Stimulated activated CD4-positive, alpha-beta T cell treated with anti-CD3 and anti-CD28 coated beads, TNF-alpha, amount 100 ng/mL, for 24 hours (primary cell): ENCODE data around the gene SLC22A13.
"Not testable (repeated sequence)": the region's sequence is repeated elsewhere in the genome, so short reads cannot be mapped to it uniquely, and the experiment has no call there.

Source experiments
- DNase-seq, 3 experiments: peaks; one replicate each; pipeline ENCODE4 v3.0.0-alpha.2; 2020; ENCODE audit warnings: low read depth in 3 of 3

Gene SLC22A13

GRCh38 chr3:38264779-38265178 is 833 bp upstream of the SLC22A13 start:
- no peak for DNase-seq

GRCh38 chr3:38266810-38267209 is 1.2 kb downstream of the SLC22A13 start:
- DNase-seq = no peak

- no peak for DNase-seq
Measured at GRCh38 chr3:38267662-38268061, 2.0 kb downstream of the SLC22A13 start.

- no peak for DNase-seq
Measured at GRCh38 chr3:38268087-38268486, 2.5 kb downstream of the SLC22A13 start.

- DNase-seq = no peak
Measured at GRCh38 chr3:38268522-38268921, 2.9 kb downstream of the SLC22A13 start.

- DNase-seq = no peak
Measured at GRCh38 chr3:38270606-38271005, 5.0 kb downstream of the SLC22A13 start.

- DNase-seq = no peak
Measured at GRCh38 chr3:38271553-38271952, 5.9 kb downstream of the SLC22A13 start.

- no peak for DNase-seq
Measured at GRCh38 chr3:38274864-38275649, 9.4 kb downstream of the SLC22A13 start.

- DNase-seq = no peak
Measured at GRCh38 chr3:38275658-38276057, 10.0 kb downstream of the SLC22A13 start.

- DNase-seq = no peak
Measured at GRCh38 chr3:38276081-38276916, 10.7 kb downstream of the SLC22A13 start.

- no peak for DNase-seq
Measured at GRCh38 chr3:38276917-38277630, 11.5 kb downstream of the SLC22A13 start.

- DNase-seq = no peak
Measured at GRCh38 chr3:38278841-38279240, 13.2 kb downstream of the SLC22A13 start.

- DNase-seq = no peak
Measured at GRCh38 chr3:38281895-38282686, 16.5 kb downstream of the SLC22A13 start, which contains the start of gene SLC22A14. SLC22A14 (plus strand) TSS chr3:38282294; CDS start chr3:38306027, 23,733 bp downstream.

GRCh38 chr3:38283810-38284755 is 18.5 kb downstream of the SLC22A13 start:
- DNase-seq = no peak

- DNase-seq = no peak
Measured at GRCh38 chr3:38284756-38285150, 19.1 kb downstream of the SLC22A13 start.

- not testable (repeated sequence) for DNase-seq
Measured at GRCh38 chr3:38289286-38290217, 23.9 kb downstream of the SLC22A13 start.

- DNase-seq = not testable (repeated sequence)
Measured at GRCh38 chr3:38297053-38297452, 31.4 kb downstream of the SLC22A13 start.

- DNase-seq = no peak
Measured at GRCh38 chr3:38297537-38297936, 31.9 kb downstream of the SLC22A13 start.
